HG02840 (cell line): ENCODE results near the gene FRMD6.
A peak's percentile ranks its signal among the peaks of the same experiment; 100 is the strongest.

ENCODE experiments used
- ATAC-seq: cut with Tn5 transposase; IDR thresholded peaks from one replicate; pipeline ENCODE4 v1.9.1; 2021; ENCODE audit warnings: mild to moderate bottlenecking, moderate library complexity, moderate number of reproducible peaks; ENCODE audit not compliant: unreplicated experiment, low FRiP score

FRMD6 gene

GRCh38 chr14:51651388-51652167 is at the start of gene FRMD6:
Gene FRMD6, plus strand, starts transcription at chr14:51651910. Its CDS starts 37,927 bp downstream, at chr14:51689837.
- peak; percentile 75 for ATAC-seq

GRCh38 chr14:51602310-51602709 is 49.4 kb upstream of the FRMD6 start:
- ATAC-seq: no peak

GRCh38 chr14:51603495-51603894 is 48.2 kb upstream of the FRMD6 start:
- no peak for ATAC-seq

- no peak for ATAC-seq
These were observed 47.6 kb upstream of the FRMD6 start for GRCh38 chr14:51604073-51604472.

GRCh38 chr14:51605575-51605974 is 46.1 kb upstream of the FRMD6 start:
- ATAC-seq: no peak

- no peak for ATAC-seq
These were observed 44.0 kb upstream of the FRMD6 start for GRCh38 chr14:51607711-51608110.

GRCh38 chr14:51609251-51609954 is 42.3 kb upstream of the FRMD6 start:
- ATAC-seq: no peak

GRCh38 chr14:51609955-51610283 is 41.8 kb upstream of the FRMD6 start:
- ATAC-seq: no peak

- no peak for ATAC-seq
These were observed 40.9 kb upstream of the FRMD6 start for GRCh38 chr14:51610771-51611170.

GRCh38 chr14:51612449-51612848 is 39.3 kb upstream of the FRMD6 start:
- ATAC-seq: no peak

GRCh38 chr14:51613416-51613815 is 38.3 kb upstream of the FRMD6 start:
- no peak for ATAC-seq

- ATAC-seq: no peak
These were observed 37.0 kb upstream of the FRMD6 start for GRCh38 chr14:51614707-51615106.

GRCh38 chr14:51616256-51616655 is 35.5 kb upstream of the FRMD6 start:
- no peak for ATAC-seq

- ATAC-seq: no peak
These were observed 34.8 kb upstream of the FRMD6 start for GRCh38 chr14:51616724-51617409.

GRCh38 chr14:51619561-51619960 is 32.1 kb upstream of the FRMD6 start:
- ATAC-seq: no peak

- ATAC-seq: no peak
These were observed 31.7 kb upstream of the FRMD6 start for GRCh38 chr14:51620056-51620455.

- ATAC-seq: no peak
These were observed 30.1 kb upstream of the FRMD6 start for GRCh38 chr14:51621654-51622053.

GRCh38 chr14:51622376-51622775 is 29.3 kb upstream of the FRMD6 start:
- ATAC-seq: no peak

GRCh38 chr14:51624955-51625569 is 26.6 kb upstream of the FRMD6 start:
- no peak for ATAC-seq

GRCh38 chr14:51626185-51626584 is 25.5 kb upstream of the FRMD6 start:
- ATAC-seq: no peak

GRCh38 chr14:51626788-51627187 is 24.9 kb upstream of the FRMD6 start:
- no peak for ATAC-seq
